HG03558 (cell line): ENCODE results near the gene CRTC1.
"Not testable (repeated sequence)": the region's sequence is repeated elsewhere in the genome, so short reads cannot be mapped to it uniquely, and the experiment has no call there.

Source experiments
- ATAC-seq: cut with Tn5 transposase; IDR thresholded peaks from one replicate; pipeline ENCODE4 v1.9.1; 2021; ENCODE audit warnings: moderate number of reproducible peaks; ENCODE audit not compliant: unreplicated experiment; ENCODE audit errors: extremely low read depth

Gene CRTC1

DNA sequence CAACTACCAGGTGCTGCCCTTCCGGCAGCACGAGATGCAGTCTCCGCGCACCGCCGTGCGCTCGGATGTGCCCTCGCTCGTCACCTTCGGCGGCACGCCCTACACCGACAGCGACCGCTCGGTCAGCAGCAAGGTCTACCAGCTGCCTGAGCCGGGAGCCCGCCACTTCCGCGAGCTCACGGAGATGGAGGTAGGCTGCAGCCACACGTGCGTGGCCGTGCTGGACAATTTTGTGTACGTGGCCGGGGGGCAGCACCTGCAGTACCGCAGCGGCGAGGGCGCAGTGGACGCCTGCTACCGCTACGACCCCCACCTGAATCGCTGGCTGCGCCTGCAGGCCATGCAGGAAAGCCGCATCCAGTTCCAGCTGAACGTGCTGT is 15.2 kb upstream of the CRTC1 start:
- no peak for ATAC-seq

DNA sequence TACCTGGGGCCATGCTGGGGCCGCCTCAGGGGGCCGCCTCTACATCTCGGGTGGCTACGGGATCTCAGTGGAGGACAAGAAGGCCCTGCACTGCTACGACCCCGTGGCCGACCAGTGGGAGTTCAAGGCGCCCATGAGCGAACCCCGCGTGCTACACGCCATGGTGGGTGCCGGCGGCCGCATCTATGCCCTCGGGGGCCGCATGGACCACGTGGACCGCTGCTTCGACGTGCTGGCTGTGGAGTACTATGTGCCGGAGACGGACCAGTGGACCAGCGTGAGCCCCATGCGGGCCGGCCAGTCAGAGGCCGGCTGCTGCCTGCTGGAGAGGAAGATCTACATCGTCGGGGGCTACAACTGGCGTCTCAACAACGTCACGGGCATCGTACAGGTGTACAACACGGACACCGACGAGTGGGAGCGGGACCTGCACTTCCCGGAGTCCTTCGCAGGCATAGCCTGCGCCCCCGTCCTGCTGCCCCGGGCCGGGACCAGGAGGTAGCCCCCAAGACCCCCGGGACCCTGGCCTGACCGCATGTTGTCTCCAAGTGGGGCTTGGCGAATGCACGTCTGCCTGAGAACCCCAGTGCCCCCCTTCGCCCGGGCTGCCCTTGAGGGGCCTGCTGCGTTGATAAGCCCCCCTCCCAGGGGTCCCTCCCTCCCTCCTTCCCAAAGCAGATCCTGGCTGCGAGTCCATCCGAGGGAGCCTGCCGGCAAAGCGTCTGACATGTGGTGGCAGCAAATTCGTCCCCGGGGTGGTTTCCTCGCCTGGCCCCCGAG is 14.5 kb upstream of the CRTC1 start:
- ATAC-seq = no peak

DNA sequence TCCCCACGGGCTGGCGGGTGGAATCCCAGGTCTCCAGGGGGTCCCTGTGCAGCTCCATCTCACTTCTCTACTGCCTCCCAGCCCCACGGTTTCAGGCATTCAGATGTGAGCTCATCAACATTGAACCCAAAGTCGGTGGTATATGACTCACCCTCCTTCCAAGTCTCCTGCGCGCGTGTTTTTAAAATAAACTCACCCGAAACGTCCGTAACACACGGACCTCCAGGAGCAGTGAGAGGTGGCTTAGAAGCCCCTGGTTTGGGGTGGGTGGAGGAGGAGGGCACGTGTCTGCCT is 14.0 kb upstream of the CRTC1 start:
- no peak for ATAC-seq

DNA sequence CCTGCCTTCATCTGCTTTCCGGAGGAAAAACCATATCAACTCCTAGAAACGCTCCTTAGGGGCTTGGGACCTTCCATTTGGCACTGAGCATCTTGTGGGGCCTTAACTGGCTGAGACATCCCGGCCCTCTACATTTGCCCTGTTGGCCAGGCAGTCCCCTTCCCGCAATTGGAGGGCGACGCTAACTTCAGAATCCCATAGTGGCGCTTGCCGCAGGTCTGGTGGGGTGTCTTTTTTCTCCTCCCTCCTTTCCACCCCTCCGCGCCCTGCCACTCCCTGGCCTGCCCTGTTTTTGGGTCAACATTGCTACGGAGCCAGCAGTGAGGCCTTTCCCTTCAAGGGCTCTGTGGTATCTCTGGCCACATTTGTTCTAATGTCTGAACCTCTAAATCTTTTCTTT is 13.6 kb upstream of the CRTC1 start:
- no peak for ATAC-seq

DNA sequence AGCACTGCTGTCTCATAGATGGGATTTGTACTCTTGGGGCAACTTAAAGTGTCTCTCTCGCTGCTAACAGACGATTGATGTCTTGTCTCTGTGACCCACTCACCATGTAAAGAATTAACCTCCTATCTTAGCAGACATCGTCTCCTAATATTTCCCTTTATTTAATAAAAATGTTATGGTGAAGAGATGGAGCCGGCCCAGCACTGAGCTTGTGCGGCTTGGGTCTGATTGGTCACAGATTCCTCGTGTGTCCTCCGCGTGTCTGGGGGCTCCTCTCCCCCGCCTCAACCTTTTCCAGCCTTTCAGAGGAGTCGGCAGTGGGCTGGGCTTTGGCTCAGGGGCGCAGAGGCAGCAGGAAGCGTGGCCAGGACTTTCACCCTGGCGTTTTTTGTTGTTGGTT is 13.2 kb upstream of the CRTC1 start:
- ATAC-seq = no peak

DNA sequence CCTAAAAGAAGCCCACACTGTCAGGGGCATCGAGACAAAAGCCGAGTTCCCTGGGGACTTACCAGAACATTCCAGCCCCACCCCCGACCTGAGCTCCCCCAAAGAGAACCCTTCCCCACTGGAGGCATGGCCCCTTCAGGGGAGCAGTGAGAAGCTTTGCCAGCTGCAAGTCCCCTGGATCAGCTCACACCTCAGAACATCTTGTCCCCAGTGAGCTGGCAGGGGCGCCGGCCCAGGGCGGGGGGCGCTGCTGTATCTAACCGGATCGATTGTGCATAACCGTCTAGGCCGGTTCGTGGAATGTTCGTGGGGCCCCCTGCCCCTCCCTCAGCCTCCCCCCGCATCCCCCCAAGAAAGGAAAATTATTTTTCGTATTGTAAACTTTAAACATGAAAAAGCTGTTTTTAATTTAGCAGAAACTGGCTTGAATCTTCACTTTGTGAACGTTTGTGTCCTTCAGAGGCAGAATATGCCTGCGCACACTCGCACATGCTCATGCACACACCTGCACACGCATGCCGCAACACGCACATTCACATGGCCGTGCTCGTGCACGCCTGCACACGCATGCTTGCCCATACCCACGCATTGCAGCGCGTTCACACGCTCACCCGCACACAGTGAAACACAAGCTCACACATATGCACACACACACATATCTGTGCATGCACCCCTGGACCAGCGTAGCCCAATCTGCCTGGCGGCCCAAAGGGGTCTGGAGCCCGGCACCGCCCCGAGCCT is 12.0 kb upstream of the CRTC1 start:
- ATAC-seq = no peak

DNA sequence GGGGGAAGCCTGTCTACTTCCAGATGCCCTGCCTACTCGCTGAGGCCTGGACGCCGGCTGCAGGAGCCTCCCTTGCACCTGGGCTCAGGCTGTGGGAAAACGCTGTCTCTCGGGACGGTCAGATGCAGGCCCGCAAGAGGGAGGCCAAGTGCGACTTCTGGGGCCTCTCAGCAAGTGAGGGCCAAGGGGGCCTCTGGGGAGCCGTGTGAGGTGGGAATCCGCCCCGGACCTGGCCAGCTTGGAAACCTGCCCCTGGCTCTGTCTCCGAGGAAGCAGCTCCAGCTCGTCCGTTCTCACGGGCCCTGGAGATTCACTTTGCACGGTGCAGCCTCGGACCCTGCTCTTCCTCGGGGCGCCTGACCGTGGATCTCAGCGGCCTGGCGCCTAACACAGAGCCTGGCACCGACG is 11.4 kb upstream of the CRTC1 start:
- no peak for ATAC-seq

DNA sequence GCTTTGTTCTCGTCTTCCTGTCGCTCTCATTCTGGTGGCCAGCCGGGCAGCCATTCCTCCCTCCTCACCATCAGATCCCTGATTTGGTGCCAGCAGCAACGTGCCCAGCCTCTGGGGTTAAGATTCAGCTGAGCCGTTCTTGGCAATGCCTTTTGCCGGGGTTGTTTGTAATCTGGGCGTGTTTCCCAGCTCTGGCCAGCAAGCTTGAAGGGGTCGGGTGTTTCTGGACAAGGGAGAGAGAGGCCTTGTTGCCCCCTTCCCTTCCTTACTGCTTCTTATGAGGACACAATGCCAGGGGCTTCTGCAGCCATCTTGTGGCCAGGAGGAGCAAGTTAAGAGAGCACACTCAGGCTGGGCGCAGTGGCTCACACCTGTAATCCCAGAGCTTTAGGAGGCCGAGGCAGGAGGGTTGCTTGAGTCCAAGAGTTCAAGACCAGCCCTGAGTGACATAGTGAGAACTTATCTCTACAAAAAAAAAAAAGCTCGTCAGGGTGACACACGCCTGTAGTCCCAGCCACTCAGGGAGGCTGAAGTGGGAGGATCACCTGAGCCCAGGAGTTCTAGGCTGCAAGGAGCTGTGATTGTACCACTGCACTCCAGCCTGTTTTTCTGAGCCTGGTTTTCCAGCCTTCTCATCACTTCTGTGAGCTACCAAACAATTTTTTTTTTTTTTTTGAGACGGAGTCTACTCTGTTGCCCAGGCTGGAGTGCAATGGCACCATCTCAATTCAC is 10.7 kb upstream of the CRTC1 start:
- no peak for ATAC-seq

DNA sequence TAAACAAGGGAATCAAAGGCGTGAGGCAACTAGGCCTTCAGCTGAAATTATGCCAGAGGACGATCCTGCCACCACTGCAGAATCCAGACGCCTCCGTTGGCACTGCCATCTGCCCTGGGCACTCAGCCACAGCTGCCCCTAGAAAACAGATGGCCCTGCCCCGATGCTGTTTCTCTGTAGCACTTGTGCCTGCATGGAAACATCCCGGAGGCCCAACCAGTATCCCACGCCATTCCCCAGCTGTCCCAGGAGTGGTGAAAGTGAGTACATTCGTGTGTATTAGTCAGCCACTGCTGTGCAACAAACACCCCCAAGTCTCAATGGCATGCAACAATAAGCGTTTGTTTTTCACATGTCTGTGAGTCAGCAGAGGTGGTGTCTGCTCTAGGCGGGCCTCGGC is 8.9 kb upstream of the CRTC1 start:
- ATAC-seq = no peak

DNA sequence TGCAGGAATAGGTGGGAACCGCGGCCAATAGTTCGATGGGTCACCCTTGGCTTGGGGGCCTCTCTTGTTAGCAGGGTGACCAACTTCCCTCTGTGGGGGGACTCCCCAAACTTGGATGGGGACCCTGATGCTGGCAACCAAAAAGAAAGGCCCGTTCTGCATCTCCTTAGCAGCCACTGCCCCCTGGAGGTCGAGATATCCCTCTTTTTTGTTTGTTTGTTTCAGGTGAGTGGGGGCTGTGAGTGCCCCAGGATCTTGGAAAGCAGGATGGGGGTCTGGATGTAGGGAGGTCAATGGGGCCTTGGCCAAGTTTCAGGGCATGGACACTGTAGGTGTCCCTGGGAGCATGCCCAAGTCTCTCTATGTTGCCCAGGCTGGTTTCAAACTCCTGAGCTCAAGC is 7.7 kb upstream of the CRTC1 start:
- no peak for ATAC-seq

DNA sequence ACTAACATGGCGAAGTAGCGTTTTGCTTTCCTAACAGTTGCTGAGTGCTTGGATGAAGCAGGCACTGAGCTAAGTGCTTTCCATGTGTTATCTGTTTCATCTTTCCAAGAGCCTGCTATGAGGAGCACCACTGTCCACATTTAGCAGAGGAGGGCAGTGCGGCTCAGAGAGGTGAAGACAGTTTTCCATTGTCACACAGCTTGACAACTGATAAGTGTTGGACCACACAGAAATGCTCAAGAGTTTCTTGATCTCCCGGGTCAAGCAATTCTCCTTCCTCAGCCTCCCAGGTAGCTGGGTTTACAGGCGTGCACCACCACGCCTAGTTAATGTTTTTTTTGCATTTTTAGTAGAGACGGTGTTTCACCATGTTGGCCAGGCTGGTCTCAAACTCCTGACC is 6.8 kb upstream of the CRTC1 start:
- no peak for ATAC-seq

DNA sequence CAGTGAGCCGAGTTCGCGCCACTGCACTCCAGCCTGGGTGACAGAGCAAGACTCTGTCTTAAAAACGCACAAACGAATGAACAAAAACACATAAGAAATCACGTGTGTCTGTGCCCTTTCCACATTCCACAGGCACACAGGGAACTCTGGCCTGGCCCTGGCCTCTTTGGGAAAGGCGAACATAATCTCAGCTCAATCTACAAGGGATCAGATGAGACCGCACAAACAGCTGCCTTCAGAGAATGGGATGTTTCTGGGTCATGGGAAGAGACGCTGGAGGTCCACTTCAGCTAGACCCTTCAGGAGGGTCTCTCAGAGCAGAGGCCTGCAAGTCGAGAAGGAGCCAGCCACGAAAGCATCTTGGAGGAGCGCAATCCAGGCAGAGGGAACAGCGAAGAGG is 6.3 kb upstream of the CRTC1 start:
- ATAC-seq = no peak

DNA sequence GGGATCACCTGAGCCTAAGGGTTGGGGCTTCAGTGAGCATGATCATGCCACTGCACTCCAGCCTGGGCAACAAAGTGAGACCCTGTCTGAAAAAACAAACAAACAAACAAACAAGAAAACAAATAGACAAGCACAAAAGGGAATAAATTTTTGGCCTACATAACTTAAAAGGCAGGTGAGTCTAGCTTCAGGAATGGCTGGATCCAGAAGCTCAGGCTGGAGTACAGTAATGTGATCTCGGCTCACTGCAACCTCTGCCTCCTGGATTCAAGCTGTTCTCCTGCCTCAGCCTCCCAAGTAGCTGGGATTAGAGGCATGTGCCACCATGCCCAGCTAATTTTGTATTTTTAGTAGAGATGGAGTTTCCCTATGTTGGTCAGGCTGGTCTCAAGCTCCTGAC is 3.3 kb upstream of the CRTC1 start:
- not testable (repeated sequence) for ATAC-seq

DNA sequence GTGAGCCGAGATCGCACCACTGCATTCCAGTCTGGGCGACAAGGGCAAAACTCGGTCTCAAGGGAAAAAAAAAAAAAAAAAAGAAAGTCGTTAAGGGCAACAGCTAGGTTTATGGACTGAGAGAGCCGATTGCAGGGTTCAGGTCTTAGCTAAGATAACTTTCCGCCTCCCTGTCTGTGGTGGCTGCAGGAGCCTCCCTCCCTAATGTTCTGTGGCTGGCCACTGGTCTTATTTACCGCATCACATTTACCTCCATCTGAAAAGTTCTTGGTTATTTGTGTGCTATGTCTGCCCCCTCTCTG is 722 bp upstream of the CRTC1 start:
- no peak for ATAC-seq

DNA sequence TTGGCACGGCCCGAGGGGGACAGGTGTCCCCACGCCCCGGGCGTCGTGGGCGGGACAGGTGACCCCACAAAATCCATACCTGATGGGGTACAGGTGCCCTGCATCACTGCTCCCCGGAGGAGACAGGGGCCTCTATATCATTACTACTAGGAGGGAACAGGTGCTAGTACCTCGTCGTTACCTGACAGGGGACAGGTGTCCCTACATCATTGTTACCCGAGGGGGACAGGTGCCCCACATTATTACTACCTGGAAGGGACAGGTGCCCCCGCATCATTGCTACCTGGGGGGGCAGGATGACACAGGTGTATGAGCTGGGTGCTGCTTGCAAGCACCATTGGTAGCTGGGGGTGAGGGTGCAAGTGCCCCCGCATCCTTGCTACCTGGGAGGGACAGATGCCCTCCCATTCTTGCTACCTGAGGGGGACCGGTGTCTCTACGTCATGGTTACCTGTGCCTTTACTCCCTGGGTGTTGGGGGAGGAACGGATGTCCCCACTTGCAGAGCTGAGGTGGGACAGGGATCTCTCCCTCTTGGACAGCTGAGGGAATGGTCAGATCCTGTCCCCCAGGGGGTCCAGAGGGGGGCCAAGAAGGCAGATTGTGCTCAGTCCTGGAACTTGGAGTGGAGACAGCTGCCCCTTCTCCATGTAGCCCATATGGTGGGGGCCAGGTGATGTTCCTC is 620 bp downstream of the CRTC1 start:
- ATAC-seq = no peak

DNA sequence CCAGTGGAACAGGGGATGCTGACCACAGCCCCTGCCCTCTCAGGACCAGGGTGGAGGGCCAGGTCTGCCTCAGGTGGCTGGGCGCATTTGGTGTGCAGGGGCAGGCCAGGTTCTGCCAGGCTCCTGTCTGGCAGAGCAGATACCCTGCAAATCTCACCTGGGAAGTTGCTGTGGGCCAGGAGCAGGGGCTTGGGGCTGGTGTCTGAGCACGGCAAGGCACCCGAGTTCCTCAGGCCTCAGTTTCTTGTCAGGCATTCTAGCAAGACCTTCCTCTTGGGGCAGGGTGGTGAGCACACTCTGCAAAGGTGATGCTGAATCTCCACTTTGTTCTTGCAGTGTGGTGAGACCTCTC is 1.1 kb downstream of the CRTC1 start:
- no peak for ATAC-seq

DNA sequence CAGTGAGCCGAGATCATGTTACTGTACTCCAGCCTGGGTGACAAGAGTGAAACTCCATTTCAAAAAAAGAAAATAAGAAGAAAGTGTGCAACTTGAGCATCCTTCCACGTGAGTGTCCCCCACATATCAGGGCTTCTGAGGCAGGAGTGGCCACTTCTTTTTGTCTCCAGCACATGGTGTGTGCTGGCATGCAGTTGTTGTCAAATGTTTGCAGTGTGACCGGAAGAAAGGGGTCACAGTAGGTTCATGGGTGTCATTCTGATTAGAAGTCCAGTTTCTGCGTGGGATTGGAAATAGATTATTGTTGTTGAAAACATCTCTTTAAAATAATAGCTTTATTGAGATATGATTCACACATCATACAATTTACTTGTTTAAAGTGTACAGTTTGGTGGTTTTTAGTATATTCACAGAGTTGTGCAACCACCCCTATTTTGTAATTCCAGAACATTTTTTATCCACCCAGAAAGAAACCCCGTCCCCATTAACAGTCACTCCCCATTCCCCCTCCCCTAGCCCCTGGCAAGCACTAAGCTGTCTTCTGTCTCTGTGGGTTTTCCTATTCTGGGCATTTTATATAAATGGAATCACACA is 2.2 kb downstream of the CRTC1 start:
- ATAC-seq = no peak

DNA sequence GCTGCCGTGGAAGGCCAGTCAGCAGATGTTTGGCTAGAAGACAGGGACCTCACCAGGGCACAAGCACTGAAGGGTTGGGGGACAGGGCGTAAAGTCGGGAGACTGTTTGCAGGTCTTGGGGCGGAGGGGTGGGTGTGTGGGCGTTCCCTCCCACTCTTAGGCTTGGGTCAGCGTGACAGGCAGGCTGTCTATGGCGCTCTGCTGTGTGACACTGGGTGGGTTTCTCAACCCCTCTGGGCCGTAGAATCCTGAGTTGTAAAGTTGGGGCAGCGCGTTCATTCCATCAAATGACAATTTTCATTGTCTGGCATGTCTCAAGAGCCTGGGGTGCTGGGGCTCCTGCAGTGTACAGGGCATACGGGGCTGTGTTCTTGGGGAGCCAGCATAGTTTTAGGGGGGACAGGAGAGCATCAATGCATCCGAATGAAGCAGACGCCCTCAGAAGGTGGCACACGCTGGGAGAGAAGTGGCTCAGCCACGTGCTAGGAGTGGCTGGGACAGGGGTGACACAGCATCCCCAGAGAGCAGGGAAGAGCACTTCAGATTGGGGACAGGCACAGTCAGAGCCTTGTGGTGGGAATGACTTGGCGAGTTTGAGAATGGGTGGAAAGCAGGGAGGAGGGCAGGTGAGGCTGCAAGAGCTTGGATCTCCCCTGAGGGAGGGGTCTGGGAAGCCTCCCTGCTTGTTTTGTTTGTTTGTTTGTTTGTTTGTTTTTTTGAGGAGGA is 4.4 kb downstream of the CRTC1 start:
- no peak for ATAC-seq

DNA sequence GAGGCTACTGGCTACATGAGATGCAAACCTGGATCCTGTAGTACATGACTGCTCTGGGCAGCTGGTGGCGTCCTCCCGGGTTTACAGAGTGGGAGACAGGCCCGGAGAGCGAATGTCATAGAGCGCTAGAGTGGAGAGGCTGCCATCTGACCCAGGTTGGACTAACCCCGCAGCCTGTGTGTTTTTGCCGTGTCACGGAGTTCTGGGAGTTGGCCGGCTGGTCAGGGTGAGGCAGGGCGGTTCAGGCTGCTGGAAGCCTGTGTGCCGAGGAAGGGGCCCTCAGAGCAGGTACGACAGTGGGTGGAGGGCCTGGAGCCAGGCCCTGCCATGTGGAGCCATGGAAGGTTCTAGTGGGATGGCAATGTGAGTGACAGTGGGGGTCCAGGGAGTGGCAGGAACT is 12.5 kb downstream of the CRTC1 start:
- ATAC-seq = no peak

DNA sequence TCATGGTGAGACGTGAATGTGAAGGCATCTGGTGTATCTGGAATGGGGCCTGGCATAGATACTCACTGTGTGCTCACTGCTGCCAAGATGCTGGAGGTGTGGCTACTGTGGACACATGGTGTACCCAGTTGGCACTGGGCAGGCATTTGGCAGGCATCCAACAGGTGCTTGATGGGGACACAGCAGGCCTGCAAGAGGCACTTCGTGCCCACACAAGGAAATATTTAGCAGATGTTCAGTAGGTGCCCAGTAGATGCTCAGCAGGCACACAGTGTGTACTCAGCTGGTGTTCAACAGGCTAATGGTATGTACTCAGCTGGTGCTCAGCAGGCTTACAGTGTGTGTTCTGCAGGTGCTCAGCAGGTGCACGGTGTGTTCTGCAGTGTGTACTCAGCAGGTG is 14.2 kb downstream of the CRTC1 start:
- ATAC-seq = no peak
